Bronchial epithelial cell (primary cell): Measurements from ENCODE around the gene CYP21A2. TPM values are rescaled to one million over a fixed set of nuclear protein-coding genes. Genes with fewer than 3 reads are reported as not detected.

Experiments
- DNase-seq: peaks from one replicate; pipeline ENCODE4 v3.0.0-alpha.2; 2010; ENCODE audit warnings: low read depth
- FAIRE-seq: peaks from 2 replicates; lab custom pipeline; 2011; peaks lifted over from hg19 to GRCh38; lab: Jason Lieb, UNC
- H3K27me3 ChIP-seq: 2 replicates; pipeline ENCODE4 v1.5.1; 2011; ENCODE audit warnings: low read length; ENCODE audit not compliant: control insufficient read depth, insufficient read depth
- H3K36me3 ChIP-seq: 2 replicates; pipeline ENCODE4 v1.5.1; 2011; ENCODE audit warnings: low read length; ENCODE audit not compliant: control insufficient read depth, insufficient read depth
- H3K4me3 ChIP-seq: 2 replicates; pipeline ENCODE4 v1.5.1; 2011; ENCODE audit warnings: mild to moderate bottlenecking, low read depth, low read length, control low read depth
- CTCF ChIP-seq: IDR thresholded peaks from 2 replicates; pipeline ENCODE4 v1.5.1; 2011; ENCODE audit warnings: mild to moderate bottlenecking, moderate library complexity, low read length, control low read depth, inconsistent platforms; ENCODE audit not compliant: insufficient read depth, severe bottlenecking
- total RNA-seq: library from RNA; depleted of rRNA; stranded (reverse); fragments of >200 nt; gene quantifications from 2 replicates; pipeline ENCODE4 v1.2.1, GENCODE V29; 2014

CYP21A2 gene
- total RNA-seq, 1 donor from 2014 or later: not detected

GRCh38 chr6:32068867-32069266, 30.7 kb downstream of the CYP21A2 start:
- FAIRE-seq (no peak), DNase-seq (no peak)
- TF ChIP-seq CTCF: no peak
- H3K27me3 ChIP-seq: no peaks in the 10 kb centered on the region
- no peaks in the 10 kb centered on the region for H3K36me3 ChIP-seq
- H3K4me3 ChIP-seq: no peak overlapping the region

- TF ChIP-seq CTCF: no peak
- Histone ChIP-seq H3K27me3 (no peaks in the 10 kb centered on the region), H3K4me3 (no peak overlapping the region), H3K36me3 (no peaks in the 10 kb centered on the region)
- no peak for DNase-seq
- no peak for FAIRE-seq
Observed at GRCh38 chr6:32069460-32069859, 31.2 kb downstream of the CYP21A2 start.

- no peaks in the 10 kb centered on the region for H3K36me3 ChIP-seq
- FAIRE-seq (no peak), DNase-seq (no peak)
- no peak overlapping the region for H3K4me3 ChIP-seq
- H3K27me3 ChIP-seq: no peaks in the 10 kb centered on the region
- no peak for TF ChIP-seq CTCF
Observed at GRCh38 chr6:32069878-32070515, 31.8 kb downstream of the CYP21A2 start.

- FAIRE-seq: no peak
- TF ChIP-seq CTCF: no peak
- DNase-seq: no peak
Observed at GRCh38 chr6:32070814-32071543, 32.8 kb downstream of the CYP21A2 start.

GRCh38 chr6:32073101-32073500, 34.9 kb downstream of the CYP21A2 start:
- FAIRE-seq (no peak), DNase-seq (no peak)
- H3K4me3 ChIP-seq: no peak overlapping the region
- H3K36me3 ChIP-seq: no peaks in the 10 kb centered on the region
- no peak for TF ChIP-seq CTCF
- no peaks in the 10 kb centered on the region for H3K27me3 ChIP-seq

More at GRCh38 chr6:32070814-32071543, 32.8 kb downstream of the CYP21A2 start:
- Histone ChIP-seq H3K36me3 (no peaks in the 10 kb centered on the region), H3K27me3 (no peaks in the 10 kb centered on the region), H3K4me3 (no peak overlapping the region)
